ENCODE measurements around the gene IGSF22.

Gene IGSF22

GRCh38 chr11:18741783-18742182 is 15.8 kb upstream of the IGSF22 start:
- H3K9me3 ChIP-seq (ENCODE audit: insufficient read depth, low read depth, low read length), result no peaks in the 10 kb centered on the region
- no peak overlapping the region for H3K4me2 ChIP-seq (ENCODE audit: low read length)
- no peak overlapping the region for H4K91ac ChIP-seq (ENCODE audit: low read depth, low read length)
- no peaks in the 10 kb centered on the region for H3K4me1 ChIP-seq (ENCODE audit: control insufficient read depth in 1 of 2, insufficient read depth in 2 of 2, low read length in 2 of 2)
- H3K14ac ChIP-seq (ENCODE audit: low read length), result no peak overlapping the region
- DNase-seq, result no peak
- no peaks in the 10 kb centered on the region for H3K27me3 ChIP-seq (ENCODE audit: insufficient read depth, low read length)
- no peaks in the 10 kb centered on the region for H3K79me2 ChIP-seq (ENCODE audit: control insufficient read depth, insufficient read depth, low read length, poor library complexity)
- H4K8ac ChIP-seq (ENCODE audit: low read depth, low read length), result no peak overlapping the region
- no peaks in the 10 kb centered on the region for H3K36me3 ChIP-seq (ENCODE audit: control insufficient read depth in 1 of 2, insufficient read depth in 2 of 2, low read length in 2 of 2)
- H3K79me1 ChIP-seq (ENCODE audit: low read length), result no peaks in the 10 kb centered on the region
- no peak overlapping the region for H3K18ac ChIP-seq (ENCODE audit: low read length)
- H2AFZ ChIP-seq (ENCODE audit: insufficient read depth, low read length, poor library complexity), result no peak overlapping the region
- no peak overlapping the region for H2BK5ac ChIP-seq (ENCODE audit: low read depth, low read length, poor library complexity)
- H2BK120ac ChIP-seq (ENCODE audit: insufficient read depth, low read length, poor library complexity), result no peak overlapping the region
- no peak overlapping the region for H2BK12ac ChIP-seq (ENCODE audit: low read length)
- H3K9ac ChIP-seq (ENCODE audit: low read length), result no peak overlapping the region
- no peak overlapping the region for H3K4me3 ChIP-seq (ENCODE audit: low read depth, low read length)
- WGBS (ENCODE audit: extremely low coverage, insufficient coverage, insufficient read length), result no CpG with 5 or more reads among the region's 3 CpGs
- no peak overlapping the region for H3K23ac ChIP-seq (ENCODE audit: low read length)
- H2AK5ac ChIP-seq (ENCODE audit: low read length), result no peak overlapping the region
- no peak overlapping the region for H3K4ac ChIP-seq (ENCODE audit: low read depth, low read length)
- no peak overlapping the region for H3K27ac ChIP-seq (ENCODE audit: low read depth, low read length)
- H4K12ac ChIP-seq (ENCODE audit: low read depth, low read length), result no peak overlapping the region

GRCh38 chr11:18739685-18740084 is 13.7 kb upstream of the IGSF22 start:
- no peaks in the 10 kb centered on the region for H3K36me3 ChIP-seq (ENCODE audit: control insufficient read depth in 1 of 2, insufficient read depth in 2 of 2, low read length in 2 of 2)

GRCh38 chr11:18737642-18738041 is 11.7 kb upstream of the IGSF22 start:
- no CpG with 5 or more reads among the region's 8 CpGs for WGBS (ENCODE audit: extremely low coverage, insufficient coverage, insufficient read length)
- Histone ChIP-seq H3K14ac (ENCODE audit: low read length) (no peak overlapping the region), H3K18ac (ENCODE audit: low read length) (no peak overlapping the region), H3K27me3 (ENCODE audit: insufficient read depth, low read length) (no peaks in the 10 kb centered on the region), H3K4me2 (ENCODE audit: low read length) (no peak overlapping the region), H3K4me1 (ENCODE audit: control insufficient read depth in 1 of 2, insufficient read depth in 2 of 2, low read length in 2 of 2) (no peaks in the 10 kb centered on the region), H3K23ac (ENCODE audit: low read length) (no peak overlapping the region), H3K4ac (ENCODE audit: low read depth, low read length) (no peak overlapping the region), H4K8ac (ENCODE audit: low read depth, low read length) (no peak overlapping the region), H3K79me1 (ENCODE audit: low read length) (no peaks in the 10 kb centered on the region), H3K79me2 (ENCODE audit: control insufficient read depth, insufficient read depth, low read length, poor library complexity) (no peaks in the 10 kb centered on the region), H4K91ac (ENCODE audit: low read depth, low read length) (no peak overlapping the region), H3K4me3 (ENCODE audit: low read depth, low read length) (no peak overlapping the region), H3K27ac (ENCODE audit: low read depth, low read length) (no peak overlapping the region), H2BK120ac (ENCODE audit: insufficient read depth, low read length, poor library complexity) (no peak overlapping the region), H2BK5ac (ENCODE audit: low read depth, low read length, poor library complexity) (no peak overlapping the region), H3K9ac (ENCODE audit: low read length) (no peak overlapping the region), H2AK5ac (ENCODE audit: low read length) (no peak overlapping the region), H3K36me3 (ENCODE audit: control insufficient read depth in 1 of 2, insufficient read depth in 2 of 2, low read length in 2 of 2) (no peaks in the 10 kb centered on the region), H2BK12ac (ENCODE audit: low read length) (no peak overlapping the region), H3K9me3 (ENCODE audit: insufficient read depth, low read depth, low read length) (no peaks in the 10 kb centered on the region), H2AFZ (ENCODE audit: insufficient read depth, low read length, poor library complexity) (no peak overlapping the region), H4K12ac (ENCODE audit: low read depth, low read length) (no peak overlapping the region)
- DNase-seq, result no peak

More at GRCh38 chr11:18739685-18740084, 13.7 kb upstream of the IGSF22 start:
- no peak overlapping the region for H3K9ac ChIP-seq (ENCODE audit: low read length)
- no peak for DNase-seq
- H3K9me3 ChIP-seq (ENCODE audit: insufficient read depth, low read depth, low read length), result no peaks in the 10 kb centered on the region
- no peak overlapping the region for H3K4ac ChIP-seq (ENCODE audit: low read depth, low read length)
- no peaks in the 10 kb centered on the region for H3K27me3 ChIP-seq (ENCODE audit: insufficient read depth, low read length)
- H3K23ac ChIP-seq (ENCODE audit: low read length), result no peak overlapping the region
- H3K79me2 ChIP-seq (ENCODE audit: control insufficient read depth, insufficient read depth, low read length, poor library complexity), result no peaks in the 10 kb centered on the region
- no peak overlapping the region for H3K4me2 ChIP-seq (ENCODE audit: low read length)
- H3K27ac ChIP-seq (ENCODE audit: low read depth, low read length), result no peak overlapping the region
- no peak overlapping the region for H4K8ac ChIP-seq (ENCODE audit: low read depth, low read length)
- H2AK5ac ChIP-seq (ENCODE audit: low read length), result no peak overlapping the region
- H2AFZ ChIP-seq (ENCODE audit: insufficient read depth, low read length, poor library complexity), result no peak overlapping the region
- H3K18ac ChIP-seq (ENCODE audit: low read length), result no peak overlapping the region
- no peak overlapping the region for H4K12ac ChIP-seq (ENCODE audit: low read depth, low read length)
- H3K4me1 ChIP-seq (ENCODE audit: control insufficient read depth in 1 of 2, insufficient read depth in 2 of 2, low read length in 2 of 2), result no peaks in the 10 kb centered on the region
- no CpG with 5 or more reads among the region's 4 CpGs for WGBS (ENCODE audit: extremely low coverage, insufficient coverage, insufficient read length)
- no peak overlapping the region for H2BK5ac ChIP-seq (ENCODE audit: low read depth, low read length, poor library complexity)
- no peaks in the 10 kb centered on the region for H3K79me1 ChIP-seq (ENCODE audit: low read length)
- H2BK12ac ChIP-seq (ENCODE audit: low read length), result no peak overlapping the region
- no peak overlapping the region for H3K14ac ChIP-seq (ENCODE audit: low read length)
- H3K4me3 ChIP-seq (ENCODE audit: low read depth, low read length), result no peak overlapping the region
- no peak overlapping the region for H4K91ac ChIP-seq (ENCODE audit: low read depth, low read length)
- H2BK120ac ChIP-seq (ENCODE audit: insufficient read depth, low read length, poor library complexity), result no peak overlapping the region

- Histone ChIP-seq H2BK12ac (ENCODE audit: low read length) (no peak overlapping the region), H3K27ac (ENCODE audit: low read depth, low read length) (no peak overlapping the region), H4K8ac (ENCODE audit: low read depth, low read length) (no peak overlapping the region), H3K4me1 (ENCODE audit: control insufficient read depth in 1 of 2, insufficient read depth in 2 of 2, low read length in 2 of 2) (no peaks in the 10 kb centered on the region), H3K4me3 (ENCODE audit: low read depth, low read length) (no peak overlapping the region), H2AK5ac (ENCODE audit: low read length) (no peak overlapping the region), H3K14ac (ENCODE audit: low read length) (no peak overlapping the region), H4K91ac (ENCODE audit: low read depth, low read length) (no peak overlapping the region), H3K4ac (ENCODE audit: low read depth, low read length) (no peak overlapping the region), H2BK120ac (ENCODE audit: insufficient read depth, low read length, poor library complexity) (no peak overlapping the region), H2AFZ (ENCODE audit: insufficient read depth, low read length, poor library complexity) (no peak overlapping the region), H3K79me2 (ENCODE audit: control insufficient read depth, insufficient read depth, low read length, poor library complexity) (no peaks in the 10 kb centered on the region), H3K23ac (ENCODE audit: low read length) (no peak overlapping the region), H3K9me3 (ENCODE audit: insufficient read depth, low read depth, low read length) (no peaks in the 10 kb centered on the region), H2BK5ac (ENCODE audit: low read depth, low read length, poor library complexity) (no peak overlapping the region), H3K18ac (ENCODE audit: low read length) (no peak overlapping the region), H4K12ac (ENCODE audit: low read depth, low read length) (no peak overlapping the region), H3K36me3 (ENCODE audit: control insufficient read depth in 1 of 2, insufficient read depth in 2 of 2, low read length in 2 of 2) (no peaks in the 10 kb centered on the region), H3K4me2 (ENCODE audit: low read length) (no peak overlapping the region), H3K27me3 (ENCODE audit: insufficient read depth, low read length) (no peaks in the 10 kb centered on the region), H3K79me1 (ENCODE audit: low read length) (no peaks in the 10 kb centered on the region), H3K9ac (ENCODE audit: low read length) (no peak overlapping the region)
- WGBS (ENCODE audit: extremely low coverage, insufficient coverage, insufficient read length), result no CpG with 5 or more reads among the region's 10 CpGs
- no peak for DNase-seq
Observed at GRCh38 chr11:18736590-18737148, 10.7 kb upstream of the IGSF22 start.
